ENCODE results near the gene CDC42EP5.

- TF ChIP-seq FOXA1 (IDR thresholded peaks at IDR 0.05) = no peak
- TF ChIP-seq, protein P1, sequence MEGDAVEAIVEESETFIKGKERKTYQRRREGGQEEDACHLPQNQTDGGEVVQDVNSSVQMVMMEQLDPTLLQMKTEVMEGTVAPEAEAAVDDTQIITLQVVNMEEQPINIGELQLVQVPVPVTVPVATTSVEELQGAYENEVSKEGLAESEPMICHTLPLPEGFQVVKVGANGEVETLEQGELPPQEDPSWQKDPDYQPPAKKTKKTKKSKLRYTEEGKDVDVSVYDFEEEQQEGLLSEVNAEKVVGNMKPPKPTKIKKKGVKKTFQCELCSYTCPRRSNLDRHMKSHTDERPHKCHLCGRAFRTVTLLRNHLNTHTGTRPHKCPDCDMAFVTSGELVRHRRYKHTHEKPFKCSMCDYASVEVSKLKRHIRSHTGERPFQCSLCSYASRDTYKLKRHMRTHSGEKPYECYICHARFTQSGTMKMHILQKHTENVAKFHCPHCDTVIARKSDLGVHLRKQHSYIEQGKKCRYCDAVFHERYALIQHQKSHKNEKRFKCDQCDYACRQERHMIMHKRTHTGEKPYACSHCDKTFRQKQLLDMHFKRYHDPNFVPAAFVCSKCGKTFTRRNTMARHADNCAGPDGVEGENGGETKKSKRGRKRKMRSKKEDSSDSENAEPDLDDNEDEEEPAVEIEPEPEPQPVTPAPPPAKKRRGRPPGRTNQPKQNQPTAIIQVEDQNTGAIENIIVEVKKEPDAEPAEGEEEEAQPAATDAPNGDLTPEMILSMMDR (IDR thresholded peaks at IDR 0.05; ENCODE audit: low read depth, low read length, missing input control) = peak; percentile 15
- TF ChIP-seq TAF1 (conservative IDR thresholded peaks at IDR 0.05) = no peak
- TF ChIP-seq RAD21 (IDR thresholded peaks at IDR 0.05) = no peak
- TF ChIP-seq SP1 (IDR thresholded peaks at IDR 0.05) = peak; percentile 74
Measured at GRCh38 chr19:54464630-54465425, 8.3 kb downstream of the CDC42EP5 start.
